ENCODE results near the gene GPR137C. TPM values are rescaled to one million over a fixed set of nuclear protein-coding genes. Genes with fewer than 3 reads are reported as not detected.
A peak's percentile ranks its signal among the peaks of the same experiment; 100 is the strongest.

The GPR137C gene, protein sequence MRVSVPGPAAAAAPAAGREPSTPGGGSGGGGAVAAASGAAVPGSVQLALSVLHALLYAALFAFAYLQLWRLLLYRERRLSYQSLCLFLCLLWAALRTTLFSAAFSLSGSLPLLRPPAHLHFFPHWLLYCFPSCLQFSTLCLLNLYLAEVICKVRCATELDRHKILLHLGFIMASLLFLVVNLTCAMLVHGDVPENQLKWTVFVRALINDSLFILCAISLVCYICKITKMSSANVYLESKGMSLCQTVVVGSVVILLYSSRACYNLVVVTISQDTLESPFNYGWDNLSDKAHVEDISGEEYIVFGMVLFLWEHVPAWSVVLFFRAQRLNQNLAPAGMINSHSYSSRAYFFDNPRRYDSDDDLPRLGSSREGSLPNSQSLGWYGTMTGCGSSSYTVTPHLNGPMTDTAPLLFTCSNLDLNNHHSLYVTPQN
- total RNA-seq (2014; rRNA removed; shearing (Covaris generic)): 2.2 and 5.8 TPM in 2 replicates

DNA sequence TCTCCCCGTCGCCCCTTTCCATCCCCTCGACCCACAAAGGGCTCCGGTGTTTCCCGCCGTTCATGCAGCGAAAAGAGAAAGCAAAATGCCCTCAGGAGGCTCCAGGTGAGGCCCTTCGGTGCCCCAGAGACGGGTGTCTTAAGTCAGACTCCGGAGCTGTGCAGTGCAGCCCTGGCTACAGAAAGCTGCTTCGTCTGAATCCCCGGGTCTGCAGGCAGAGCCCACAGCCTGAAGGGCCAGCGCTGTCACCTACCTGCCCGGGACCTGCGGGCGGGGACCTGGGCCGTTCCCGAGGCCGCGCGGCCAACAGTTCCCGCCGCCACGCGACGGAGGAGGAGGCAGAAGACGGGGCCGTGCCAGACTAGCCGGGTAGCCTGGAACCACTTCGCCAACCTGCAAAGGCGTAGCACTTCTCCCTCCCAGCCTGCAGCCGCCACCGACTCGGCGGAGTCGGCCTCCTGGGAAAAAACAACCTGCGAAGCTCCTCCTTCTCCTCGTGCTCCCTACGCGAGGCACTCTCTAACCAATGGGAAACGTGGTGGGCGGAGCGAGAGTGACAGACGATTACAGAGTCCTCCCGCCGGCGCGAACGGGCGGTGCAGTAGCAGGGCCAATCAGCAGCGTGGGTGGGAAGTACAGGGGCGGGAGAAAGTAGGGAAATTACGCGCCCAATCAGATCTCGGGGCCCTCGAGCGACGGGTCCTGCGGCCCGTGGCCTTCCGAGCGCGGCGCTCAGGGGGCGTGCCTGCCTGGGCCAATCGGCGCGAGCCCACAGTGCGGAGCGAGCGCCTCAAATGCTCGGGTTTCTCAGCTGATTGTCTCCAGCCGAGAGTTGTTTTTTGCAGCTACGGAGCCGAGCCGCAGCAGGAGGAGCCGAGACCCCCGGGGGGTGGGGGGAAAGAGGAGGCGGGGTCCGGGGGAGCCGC, at the start of gene GPR137C, which contains the start of gene TXNDC16:
TSS of gene GPR137C (plus strand) at position 774 of the 926 bp plus-strand sequence. CDS start 312 bp downstream, outside the sequence.
TSS of gene TXNDC16 (minus strand) at position 443 of the 926 bp plus-strand sequence. CDS start 8,948 bp downstream, outside the sequence.
- peak; percentile 100 for DNase-seq (ENCODE audit: low read depth)

DNA sequence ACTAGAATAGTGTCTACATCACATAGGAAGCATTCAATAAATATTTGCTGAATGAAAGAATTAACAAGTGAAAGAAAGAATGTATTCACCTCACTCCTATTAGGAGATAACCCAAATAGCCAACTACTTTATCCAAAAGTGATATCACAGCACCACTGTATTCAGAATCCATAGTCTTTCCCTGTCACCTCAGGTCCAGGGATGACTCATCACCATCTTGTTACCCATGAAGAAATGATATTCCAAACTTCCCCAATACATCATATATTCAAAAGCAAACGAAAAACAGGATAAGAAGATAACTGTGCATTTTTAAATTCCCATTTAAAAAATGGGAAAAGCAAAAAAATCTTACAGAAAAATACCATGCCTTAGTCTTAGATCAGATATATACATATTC, 39.4 kb upstream of the GPR137C start:
- DNase-seq (ENCODE audit: low read depth): no peak

DNA sequence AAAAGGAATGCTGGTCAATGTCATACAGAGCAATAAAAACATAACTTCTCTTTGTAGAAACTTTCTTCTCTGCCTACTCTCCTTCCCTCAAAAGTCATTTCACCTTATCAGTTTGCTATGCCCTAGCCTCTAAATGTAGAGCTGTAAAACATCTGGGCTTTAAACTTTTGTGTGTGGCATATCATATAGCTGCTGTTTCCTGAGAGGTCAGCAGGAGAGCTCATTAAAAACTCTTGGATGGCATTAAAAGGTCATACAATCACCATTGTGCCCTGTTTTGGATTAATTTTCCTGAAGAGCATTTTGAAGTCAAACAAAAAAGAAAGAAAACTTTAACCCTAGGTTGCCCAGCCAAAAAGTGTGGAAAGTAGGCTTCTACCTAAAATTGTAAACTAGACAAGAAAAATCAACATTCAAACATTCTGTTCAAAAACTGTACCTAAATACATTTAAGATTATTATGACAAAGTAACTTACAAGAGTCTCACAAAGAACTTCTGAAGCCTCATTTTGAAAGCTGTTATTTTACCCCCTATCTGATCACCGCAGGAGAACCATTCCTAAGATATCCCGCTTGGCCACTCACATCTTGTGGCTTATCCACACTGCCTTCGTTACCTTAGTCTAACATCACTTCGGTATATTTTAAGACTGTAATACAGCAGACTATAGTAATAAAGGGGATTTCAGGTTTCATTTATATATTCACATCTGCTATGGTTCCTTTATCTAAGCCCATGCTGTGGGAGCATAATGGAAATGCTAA, 38.4 kb upstream of the GPR137C start:
- no peak for DNase-seq (ENCODE audit: low read depth)

DNA sequence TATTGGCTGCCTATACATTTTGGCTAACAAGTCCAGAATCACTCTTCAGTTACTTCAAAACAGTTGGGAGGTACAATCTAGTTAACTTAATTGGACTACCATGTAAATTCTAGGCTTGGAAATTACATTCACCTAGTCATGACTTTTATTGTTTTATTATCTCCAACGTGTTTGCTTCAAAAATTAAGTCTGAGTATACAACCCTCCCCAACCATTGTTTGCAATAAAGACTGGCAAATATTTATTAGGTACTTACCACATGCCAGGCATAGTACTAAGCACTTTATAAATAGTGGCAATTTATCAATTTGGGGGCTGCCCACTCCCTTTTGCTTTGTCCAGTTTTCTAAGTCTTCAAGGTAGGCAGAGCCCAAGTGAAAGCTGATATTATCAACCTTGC, 30.6 kb upstream of the GPR137C start:
- no peak for DNase-seq (ENCODE audit: low read depth)

DNA sequence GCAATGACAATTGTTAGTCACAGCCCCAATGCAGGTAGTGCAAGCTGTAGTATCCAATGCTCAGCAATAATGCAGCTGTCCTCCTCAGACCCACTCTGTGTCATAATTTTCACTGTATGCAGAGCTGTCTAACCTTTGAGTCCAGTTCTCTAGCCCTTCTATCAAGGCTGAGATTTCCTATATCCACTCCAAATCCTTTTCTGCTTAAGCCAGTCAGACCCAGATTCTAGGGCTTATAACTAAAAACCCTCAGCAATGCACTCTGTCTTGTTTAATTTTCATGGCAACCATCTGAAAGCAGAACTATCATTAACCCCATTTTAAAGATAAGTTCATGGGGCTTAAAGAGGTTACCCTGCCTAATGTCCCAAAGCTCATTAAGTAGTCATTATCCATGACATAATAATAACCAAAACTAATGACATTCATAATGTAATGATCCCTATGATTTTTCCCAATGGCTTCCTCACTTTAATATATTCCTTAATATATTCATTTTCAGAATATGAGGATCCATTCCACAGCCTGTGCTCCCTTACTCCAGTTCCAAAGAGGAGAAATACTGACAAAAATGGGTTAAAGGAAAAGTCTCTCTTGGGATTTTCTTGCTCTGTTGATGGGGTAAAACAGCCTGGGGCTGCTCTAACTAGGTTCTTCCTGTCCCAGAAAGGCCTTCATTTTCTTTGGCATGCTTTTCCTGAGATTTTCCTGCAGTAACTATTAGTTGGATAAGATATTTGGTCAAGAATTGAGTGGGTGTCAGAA, 29.9 kb upstream of the GPR137C start:
- no peak for DNase-seq (ENCODE audit: low read depth)

DNA sequence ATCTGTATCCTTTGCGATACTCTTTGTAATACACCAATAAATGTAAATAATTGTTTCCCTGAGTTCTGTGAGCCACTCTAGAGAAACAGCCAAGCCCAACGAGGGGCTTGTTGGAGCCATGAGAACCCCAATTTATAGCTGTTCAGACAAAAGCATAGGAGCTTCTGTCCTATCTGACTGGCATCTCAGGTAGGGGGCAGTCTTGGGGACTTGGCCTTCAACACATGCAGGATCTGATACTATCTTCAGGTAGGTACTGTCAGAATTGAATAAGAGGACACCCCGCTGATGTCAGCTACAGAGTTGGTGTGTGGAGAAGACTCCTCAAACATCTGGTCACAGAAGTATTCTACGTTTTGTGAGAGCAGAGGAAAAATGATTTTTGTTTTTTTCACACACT, 25.6 kb upstream of the GPR137C start:
- DNase-seq (ENCODE audit: low read depth): no peak

DNA sequence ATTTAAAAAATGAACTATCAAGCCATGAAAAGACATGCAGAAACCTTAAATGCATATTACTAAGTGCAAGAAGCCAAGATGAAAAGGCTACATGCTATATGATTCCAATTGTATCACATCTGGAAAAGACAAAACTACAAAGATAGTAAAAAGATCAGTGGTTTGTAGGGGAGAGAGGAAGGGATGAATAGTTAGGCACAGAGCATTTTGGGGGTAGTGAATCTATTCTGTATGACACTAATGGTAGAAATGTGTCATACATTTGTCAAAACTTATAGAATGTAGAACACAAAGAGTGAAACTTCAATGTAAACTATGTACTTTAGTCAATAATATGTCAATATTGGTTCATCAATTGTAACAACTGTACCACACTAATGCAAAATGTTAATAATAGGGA, 21.2 kb upstream of the GPR137C start:
- no peak for DNase-seq (ENCODE audit: low read depth)

DNA sequence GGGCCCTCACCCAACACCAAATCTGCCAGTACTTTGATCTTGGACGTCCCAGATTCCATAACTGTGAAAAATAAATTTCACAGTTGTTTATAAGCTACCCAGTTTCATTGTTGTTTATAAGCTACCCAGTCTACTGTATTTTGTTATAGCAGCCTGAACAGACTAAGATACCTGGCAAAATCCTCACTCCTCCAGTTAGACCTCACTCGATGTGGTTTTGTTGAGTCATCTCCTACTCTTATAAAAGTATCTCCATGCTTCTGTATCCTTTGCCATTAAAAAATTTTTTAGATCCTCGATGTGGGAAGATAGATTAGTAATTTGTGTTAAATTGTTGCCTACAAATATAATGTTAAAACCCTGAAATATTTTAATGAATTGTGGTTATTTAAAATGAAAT, 16.4 kb upstream of the GPR137C start:
- no peak for DNase-seq (ENCODE audit: low read depth)

DNA sequence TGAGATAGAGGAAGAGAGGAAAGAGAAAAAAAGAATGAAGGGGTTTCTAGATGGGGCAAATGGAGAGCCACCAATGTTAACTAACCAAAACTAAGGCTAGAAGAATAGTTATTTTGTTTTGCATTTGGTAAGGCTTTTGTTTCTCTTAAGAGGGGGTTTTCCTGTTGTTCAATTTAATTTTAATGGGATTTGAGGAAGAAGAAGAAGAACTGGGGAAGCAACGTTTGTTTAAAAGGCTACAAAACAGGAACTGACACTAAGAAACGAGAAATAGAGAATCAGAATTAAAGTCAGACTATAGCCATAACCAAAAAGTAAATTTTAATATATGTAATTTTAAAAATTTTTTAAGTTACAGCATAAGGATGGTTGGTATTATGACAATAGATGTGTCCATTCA, 14.0 kb upstream of the GPR137C start:
- DNase-seq (ENCODE audit: low read depth): no peak

DNA sequence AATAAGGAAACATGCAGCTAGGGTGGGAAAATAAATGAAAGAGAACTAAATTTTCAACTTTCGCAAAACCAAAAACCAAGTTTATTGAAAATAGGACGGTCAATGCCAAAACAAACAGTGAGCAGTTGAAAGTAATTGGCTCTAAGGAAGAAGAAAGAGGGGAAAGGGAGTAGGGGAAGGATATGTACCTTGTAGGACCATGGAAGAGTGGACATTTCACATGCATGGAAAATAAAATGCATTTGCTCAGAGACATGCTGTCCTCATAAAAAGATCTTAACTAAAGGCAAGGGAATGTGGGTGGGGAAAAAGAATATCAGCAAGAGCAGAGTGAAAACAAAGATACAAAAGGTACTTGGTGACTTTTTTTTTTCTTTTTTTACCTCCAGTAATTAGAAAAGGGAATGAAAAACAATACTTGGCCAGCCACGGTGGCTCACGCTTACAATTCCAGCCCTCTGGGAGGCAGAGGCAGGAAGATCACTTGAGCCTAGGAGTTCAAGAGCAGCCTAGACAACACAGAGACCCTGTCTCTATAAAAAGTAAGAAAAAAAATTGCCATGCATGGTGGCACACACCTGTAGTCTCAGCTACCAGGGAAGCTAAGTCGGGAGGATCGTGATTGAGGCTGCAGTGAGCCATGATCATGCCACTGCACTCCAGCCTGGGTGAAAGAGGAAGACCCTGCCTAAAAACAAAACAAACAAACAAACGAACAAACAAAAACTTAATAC, 6.9 kb upstream of the GPR137C start:
- DNase-seq (ENCODE audit: low read depth): no peak

DNA sequence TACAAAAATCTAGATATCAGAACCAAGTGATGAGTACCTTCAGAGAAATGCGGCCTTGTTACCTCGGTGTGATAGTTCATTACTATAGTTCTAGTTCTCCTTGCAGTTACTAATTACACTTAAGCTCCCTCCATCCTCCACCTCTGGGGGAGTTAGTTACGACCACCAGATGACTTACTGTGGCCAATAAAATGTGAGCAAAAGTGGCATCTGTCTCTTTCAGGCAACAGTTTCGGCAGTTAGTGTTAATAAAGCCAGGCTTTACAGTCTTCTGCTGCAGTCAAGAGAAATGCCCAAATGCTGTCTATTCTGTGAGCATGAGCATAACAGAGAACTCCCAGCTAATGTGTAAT, 6.3 kb upstream of the GPR137C start:
- DNase-seq (ENCODE audit: low read depth): no peak

DNA sequence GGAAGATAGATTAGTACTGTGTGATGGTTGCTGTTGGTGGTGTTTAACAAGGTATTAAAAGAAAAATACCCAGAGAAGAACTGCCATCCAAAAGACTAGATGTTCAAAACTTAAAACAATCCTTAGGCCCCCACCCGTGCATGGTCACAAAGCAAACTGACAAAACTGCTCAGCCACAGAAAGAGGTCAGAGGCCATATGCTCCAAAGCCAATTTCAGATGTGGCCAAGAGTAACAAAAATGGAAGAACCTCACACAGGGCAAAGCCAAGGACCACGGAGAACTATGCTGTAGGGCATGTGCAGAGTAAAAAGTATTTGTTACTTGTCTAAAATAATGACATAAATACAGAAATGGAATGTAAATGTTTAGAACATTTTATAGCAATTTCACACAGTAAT, 5.6 kb upstream of the GPR137C start:
- no peak for DNase-seq (ENCODE audit: low read depth)

DNA sequence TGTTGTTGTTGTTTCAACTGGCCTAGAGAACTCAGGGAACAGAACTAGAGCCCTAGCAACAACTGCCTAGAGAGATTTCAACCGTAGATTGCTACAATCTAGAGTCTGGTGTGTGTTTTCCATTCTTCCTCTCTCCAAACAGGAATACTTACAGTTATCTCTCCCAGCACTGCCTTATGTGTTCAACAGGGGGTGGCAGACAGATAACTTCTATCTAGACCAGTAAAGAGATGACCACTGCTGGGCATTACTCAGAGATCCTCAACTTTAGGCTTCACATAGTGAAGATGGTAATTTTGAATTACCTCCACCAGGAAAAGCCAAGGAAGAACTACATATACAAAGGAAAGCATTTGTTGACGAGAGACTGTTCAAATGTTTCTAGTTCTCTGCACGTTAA, 5.1 kb upstream of the GPR137C start:
- no peak for DNase-seq (ENCODE audit: low read depth)

DNA sequence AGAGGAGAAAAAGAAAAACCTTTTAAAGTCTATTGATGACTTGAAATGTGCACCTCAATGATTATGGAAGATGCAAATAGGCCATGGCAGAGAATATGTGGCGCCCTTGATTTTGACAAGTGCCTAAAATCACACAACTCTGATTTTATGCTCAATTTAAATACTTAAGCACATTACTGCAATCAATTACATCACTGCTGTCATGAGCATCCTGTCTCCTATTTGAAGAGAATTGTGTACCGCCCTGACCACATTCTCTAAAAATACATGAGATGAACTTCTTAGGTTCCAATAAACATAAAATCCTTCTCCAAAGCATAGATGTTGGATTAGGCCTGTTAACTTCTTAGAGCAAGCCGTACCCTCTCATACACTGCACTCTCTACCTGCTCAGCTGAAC, 2.0 kb upstream of the GPR137C start:
- no peak for DNase-seq (ENCODE audit: low read depth)

DNA sequence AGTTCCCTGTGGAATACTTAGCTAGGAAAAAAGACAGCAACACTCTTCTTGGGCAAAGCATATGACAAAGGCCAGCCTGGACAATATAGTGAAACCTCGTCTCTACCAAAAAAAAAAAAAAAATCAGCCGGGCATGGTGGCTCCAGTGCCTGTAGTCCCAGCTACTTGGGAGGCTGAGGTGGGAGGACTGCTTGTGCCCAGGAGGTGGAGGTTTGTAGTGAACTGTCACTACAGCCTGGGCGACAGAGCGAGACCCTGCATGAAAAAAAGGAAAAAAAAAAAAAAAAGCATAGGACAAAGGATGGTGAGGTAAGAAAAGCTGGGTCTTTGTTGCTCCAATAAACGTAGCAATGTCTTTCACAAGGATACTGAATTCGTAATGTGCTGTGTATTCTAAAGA, 1.4 kb upstream of the GPR137C start:
- no peak for DNase-seq (ENCODE audit: low read depth)

DNA sequence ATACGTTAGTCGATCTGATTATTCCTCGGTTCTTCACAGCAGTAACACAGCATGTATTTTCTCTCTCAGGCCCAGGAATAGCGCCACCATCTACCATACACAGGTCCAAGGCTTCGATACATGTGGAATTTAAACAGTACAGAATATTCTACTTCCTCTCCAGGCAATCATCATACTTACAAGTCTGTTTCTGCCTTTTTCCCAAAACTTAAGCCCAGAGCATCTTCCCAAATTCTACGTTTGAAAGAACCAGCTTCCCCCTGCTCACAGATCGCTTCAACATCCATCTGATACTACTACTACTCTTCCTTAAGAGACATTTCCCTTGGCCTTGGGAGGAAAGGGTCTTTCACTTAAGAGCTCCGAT, 957 bp upstream of the GPR137C start:
- peak; percentile 46 for DNase-seq (ENCODE audit: low read depth)

DNA sequence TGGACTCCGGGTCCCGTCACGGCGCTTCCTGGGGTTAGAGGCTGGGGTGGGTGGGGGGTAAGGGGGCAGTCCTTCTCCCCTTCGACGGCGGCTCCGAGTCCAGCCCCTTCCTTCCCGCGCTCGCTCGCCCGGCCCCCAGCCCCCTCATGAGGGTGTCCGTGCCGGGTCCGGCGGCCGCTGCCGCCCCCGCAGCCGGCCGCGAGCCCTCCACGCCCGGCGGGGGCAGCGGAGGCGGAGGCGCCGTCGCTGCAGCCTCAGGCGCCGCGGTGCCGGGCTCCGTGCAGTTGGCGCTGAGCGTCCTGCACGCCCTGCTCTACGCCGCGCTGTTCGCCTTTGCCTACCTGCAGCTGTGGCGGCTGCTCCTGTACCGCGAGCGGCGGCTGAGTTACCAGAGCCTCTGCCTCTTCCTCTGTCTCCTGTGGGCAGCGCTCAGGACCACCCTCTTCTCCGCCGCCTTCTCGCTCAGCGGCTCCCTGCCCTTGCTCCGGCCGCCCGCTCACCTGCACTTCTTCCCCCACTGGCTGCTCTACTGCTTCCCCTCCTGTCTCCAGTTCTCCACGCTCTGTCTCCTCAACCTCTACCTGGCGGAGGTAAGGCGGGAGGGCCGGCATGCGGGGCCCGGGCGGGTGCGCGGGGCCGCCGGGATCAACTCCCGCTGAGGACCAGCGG, 500 bp downstream of the GPR137C start:
- peak; percentile 63 for DNase-seq (ENCODE audit: low read depth)

DNA sequence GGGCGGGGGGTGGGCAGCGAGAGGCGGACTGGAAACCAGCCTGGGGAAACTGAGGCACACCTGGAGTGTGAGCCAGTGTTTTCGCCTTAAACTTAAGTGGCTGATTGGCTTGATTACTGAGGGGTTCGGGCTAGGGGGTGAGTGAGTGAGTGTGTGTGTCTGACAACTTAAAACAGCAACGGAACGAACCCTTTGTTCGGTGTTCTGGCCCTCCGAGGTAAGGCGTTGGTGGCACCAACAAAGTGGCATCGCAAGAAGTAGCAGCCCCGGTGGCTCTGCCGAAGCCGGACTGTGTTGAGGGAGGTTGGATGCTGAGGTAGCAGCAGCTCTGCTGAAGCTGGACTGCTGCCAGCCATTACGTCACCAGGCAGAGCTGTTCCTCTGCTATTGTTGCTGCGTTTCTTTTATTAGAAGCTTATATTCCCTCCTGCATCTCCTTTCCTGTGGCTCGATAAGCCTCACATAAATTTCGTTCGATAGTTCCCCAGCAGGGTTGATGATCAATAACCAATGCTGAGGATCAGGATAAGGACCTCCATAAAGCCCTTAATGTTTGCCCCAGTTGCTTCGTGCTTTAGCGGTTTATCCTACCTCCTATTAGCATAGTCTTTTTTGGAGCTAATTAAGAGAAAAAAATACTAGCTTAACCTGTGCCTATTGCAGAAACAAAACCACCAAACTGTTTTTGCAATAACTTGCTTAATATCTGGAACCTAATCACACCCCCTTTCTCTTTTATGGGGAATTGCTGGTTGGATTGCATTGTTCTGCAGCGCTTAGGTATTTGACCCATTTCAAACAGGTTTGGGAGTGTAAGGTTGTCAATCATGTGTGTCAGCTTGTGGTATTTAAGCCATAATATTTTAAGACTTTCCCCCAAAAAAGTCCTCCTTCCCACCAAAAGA, 1.3 kb downstream of the GPR137C start:
- peak; percentile 95 for DNase-seq (ENCODE audit: low read depth)

DNA sequence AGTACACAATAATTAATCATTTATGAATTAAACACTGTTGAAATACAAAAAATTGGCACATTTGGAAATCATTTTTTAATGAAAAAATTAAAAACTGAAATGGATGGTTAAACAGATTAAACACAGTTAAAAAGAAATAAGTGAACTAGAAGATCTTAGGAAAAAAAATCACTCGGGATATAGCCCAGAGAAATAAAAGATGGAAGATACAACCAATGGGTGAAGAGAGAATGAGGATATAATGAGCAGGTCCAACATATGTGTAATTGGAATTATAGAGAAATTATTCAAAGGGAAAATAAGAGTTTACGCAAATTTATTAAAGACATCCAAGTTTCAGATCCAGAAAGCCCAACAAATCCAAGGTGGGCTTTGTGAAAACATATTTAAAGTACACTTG, 6.1 kb downstream of the GPR137C start:
- DNase-seq (ENCODE audit: low read depth): no peak
